Measurements from ENCODE around the gene PTPRE.

PTPRE gene

DNA sequence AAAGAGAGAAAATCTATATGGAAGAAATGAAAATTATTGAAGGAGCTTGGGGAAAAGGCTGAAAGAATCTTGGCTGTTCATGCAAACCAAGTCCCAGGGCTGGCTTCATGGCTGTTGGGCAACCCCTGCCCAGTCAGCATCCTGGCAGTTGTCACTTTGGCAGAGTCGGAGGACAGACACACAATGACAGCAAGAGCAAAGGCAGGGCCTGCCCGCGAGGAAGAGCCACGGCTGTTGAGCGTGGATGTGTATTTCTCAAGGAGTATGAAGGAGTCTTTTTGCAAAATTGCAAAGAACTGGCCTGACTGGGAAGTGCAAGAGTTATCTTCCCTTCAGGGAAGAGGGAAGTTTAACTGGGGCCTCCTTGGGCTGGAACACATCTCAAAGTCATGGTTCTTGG lies 11.7 kb downstream of the PTPRE start:
- Histone ChIP-seq H3K27me3 (ENCODE audit: control insufficient read depth, insufficient read depth, low read length) (no peaks in the 10 kb centered on the region), H3K27ac (no peak overlapping the region), H2AFZ (no peak overlapping the region), H3K9ac (no peak overlapping the region), H3K4me2 (ENCODE audit: low read length) (no peak overlapping the region), H3K4me3 (ENCODE audit: low read depth, low read length) (no peak overlapping the region), H3K4me1 (no peaks in the 10 kb centered on the region), H3K79me2 (no peaks in the 10 kb centered on the region), H3K36me3 (ENCODE audit: control insufficient read depth, insufficient read depth, low read length) (no peaks in the 10 kb centered on the region), H3K9me3 (ENCODE audit: control insufficient read depth, low read length) (no peaks in the 10 kb centered on the region)
- no peak for TF ChIP-seq CTCF (IDR thresholded peaks at IDR 0.05)

DNA sequence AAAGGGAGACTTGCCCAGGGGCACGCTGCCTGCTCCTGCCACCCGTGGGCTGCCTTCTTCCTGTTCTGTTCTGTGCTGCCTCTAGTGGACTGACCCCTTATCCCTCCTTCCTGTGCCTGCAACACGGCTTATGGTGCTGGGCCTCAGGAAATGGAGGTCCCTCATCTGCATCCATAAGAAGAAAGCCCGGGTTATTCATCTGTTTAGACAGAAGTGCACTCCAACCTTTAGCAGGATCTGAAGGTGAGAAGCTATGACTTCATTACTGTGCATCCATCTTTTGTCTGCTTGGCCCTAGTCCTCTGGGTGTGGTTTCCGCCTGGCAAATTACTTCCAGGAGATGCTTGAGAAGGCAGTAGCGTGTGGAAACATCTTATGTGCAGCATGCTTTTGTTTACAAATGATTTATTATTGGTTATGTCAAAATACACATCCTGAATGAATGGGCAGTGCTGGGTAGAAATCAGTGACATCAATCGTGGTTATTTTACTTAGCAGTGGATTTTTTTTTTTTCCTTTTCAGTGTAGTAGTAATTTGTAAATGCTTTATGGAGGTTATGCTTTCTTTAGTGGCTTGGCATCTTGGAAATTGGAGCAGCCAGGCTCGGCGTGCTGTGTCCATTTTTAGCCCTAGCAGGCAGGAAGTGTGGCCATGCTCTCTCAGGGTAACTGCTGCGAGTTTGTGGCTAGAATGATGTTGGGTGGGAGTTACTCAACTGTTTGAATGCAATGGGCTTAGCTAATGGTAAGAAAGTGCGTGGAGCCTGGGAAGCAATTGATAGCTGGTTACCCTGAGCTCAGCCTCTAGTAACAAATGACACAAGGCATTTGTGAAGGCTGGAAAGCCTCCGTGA lies 12.7 kb downstream of the PTPRE start:
- no peak overlapping the region for H3K9ac ChIP-seq
- TF ChIP-seq CTCF (IDR thresholded peaks at IDR 0.05): no peak
- H3K4me2 ChIP-seq (ENCODE audit: low read length): no peak overlapping the region
- H3K4me3 ChIP-seq (ENCODE audit: low read depth, low read length): no peak overlapping the region
- peak overlapping the region; percentile 51 for H3K27ac ChIP-seq
- no peaks in the 10 kb centered on the region for H3K4me1 ChIP-seq
- no peaks in the 10 kb centered on the region for H3K27me3 ChIP-seq (ENCODE audit: control insufficient read depth, insufficient read depth, low read length)
- H3K9me3 ChIP-seq (ENCODE audit: control insufficient read depth, low read length): no peaks in the 10 kb centered on the region
- H3K79me2 ChIP-seq: no peaks in the 10 kb centered on the region
- H2AFZ ChIP-seq: no peak overlapping the region
- H3K36me3 ChIP-seq (ENCODE audit: control insufficient read depth, insufficient read depth, low read length): no peaks in the 10 kb centered on the region

DNA sequence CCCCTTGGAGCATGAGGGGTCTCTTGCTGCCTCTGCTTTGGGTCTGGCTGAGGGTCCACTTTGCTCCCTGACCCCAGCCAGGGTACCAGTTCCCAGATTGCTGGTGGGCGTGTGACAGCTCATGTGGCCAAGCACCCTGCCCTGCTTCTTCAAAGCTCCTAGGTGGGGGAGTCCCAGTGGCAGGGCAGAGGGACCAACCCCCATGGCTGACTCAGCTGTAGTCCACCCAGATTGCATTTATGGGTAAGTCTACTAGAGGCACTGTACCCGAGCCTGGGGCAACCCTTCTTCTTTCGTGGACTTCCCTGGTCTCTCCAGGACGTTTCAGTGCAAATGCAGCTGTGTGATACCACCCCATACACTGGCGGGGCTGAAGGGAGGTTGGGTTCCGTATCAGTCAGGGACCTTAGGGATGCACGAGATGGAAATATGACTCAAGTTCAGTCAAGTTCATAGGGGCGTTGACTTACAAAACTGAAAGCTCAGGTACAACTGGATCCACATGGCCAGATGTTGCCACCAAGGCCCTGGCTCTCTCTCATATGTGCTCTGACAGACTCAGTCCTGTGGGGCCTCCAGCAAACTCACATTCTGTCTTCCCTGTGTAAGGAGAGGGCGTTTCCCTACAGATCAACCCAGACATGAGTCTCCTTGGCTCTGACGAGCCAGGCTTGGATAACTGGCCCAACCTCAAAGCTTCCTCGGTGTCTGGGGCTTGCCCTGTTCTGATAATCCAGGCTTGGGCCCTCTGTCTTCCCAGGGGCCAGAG lies 13.6 kb downstream of the PTPRE start:
- no peak overlapping the region for H3K4me2 ChIP-seq (ENCODE audit: low read length)
- no peak overlapping the region for H2AFZ ChIP-seq
- H3K79me2 ChIP-seq: no peaks in the 10 kb centered on the region
- no peaks in the 10 kb centered on the region for H3K36me3 ChIP-seq (ENCODE audit: control insufficient read depth, insufficient read depth, low read length)
- no peaks in the 10 kb centered on the region for H3K4me1 ChIP-seq
- no peak overlapping the region for H3K9ac ChIP-seq
- TF ChIP-seq CTCF (IDR thresholded peaks at IDR 0.05): no peak
- no peak overlapping the region for H3K4me3 ChIP-seq (ENCODE audit: low read depth, low read length)
- H3K9me3 ChIP-seq (ENCODE audit: control insufficient read depth, low read length): no peaks in the 10 kb centered on the region
- peak overlapping the region; percentile 51 for H3K27ac ChIP-seq
- no peaks in the 10 kb centered on the region for H3K27me3 ChIP-seq (ENCODE audit: control insufficient read depth, insufficient read depth, low read length)

- Histone ChIP-seq H3K27ac (no peak overlapping the region), H3K4me1 (no peaks in the 10 kb centered on the region), H3K9me3 (ENCODE audit: control insufficient read depth, low read length) (no peaks in the 10 kb centered on the region)
These were observed 14.3 kb downstream of the PTPRE start for GRCh38 chr10:127921075-127921752.

More at GRCh38 chr10:127921075-127921752, 14.3 kb downstream of the PTPRE start:
- no peaks in the 10 kb centered on the region for H3K27me3 ChIP-seq (ENCODE audit: control insufficient read depth, insufficient read depth, low read length)
- TF ChIP-seq CTCF (IDR thresholded peaks at IDR 0.05): no peak
- H3K36me3 ChIP-seq (ENCODE audit: control insufficient read depth, insufficient read depth, low read length): no peaks in the 10 kb centered on the region
- no peak overlapping the region for H3K9ac ChIP-seq
- no peaks in the 10 kb centered on the region for H3K79me2 ChIP-seq
- no peak overlapping the region for H3K4me3 ChIP-seq (ENCODE audit: low read depth, low read length)
- no peak overlapping the region for H3K4me2 ChIP-seq (ENCODE audit: low read length)
- no peak overlapping the region for H2AFZ ChIP-seq

Data from parathyroid adenoma (tissue), 2 donors.